ENCODE results near the gene CACHD1. TPM values are rescaled to one million over a fixed set of nuclear protein-coding genes. Genes with fewer than 3 reads are reported as not detected.

Gene CACHD1
- total RNA-seq, 1 experiment from 2014 or later: under 0.01 TPM

DNA sequence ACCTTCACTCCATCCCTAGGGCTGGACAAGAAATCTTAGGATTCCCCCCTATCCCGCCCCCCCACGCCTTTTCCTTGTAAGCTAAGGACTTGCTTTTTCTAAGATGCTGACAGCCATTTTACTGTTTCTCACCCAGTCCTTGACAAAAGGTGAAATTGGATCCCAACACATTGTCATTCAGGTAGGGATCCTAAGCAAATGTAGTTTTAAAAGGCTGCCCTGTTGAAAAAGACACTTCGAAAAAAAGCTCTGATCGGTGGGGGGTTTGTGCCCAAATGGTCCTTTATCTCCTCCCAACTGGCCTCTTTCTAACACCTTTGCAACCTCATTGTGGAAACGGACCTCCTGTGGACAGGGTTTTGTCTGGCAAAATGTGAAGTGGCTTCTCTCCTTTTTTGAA, 2.9 kb downstream of the CACHD1 start:
- no peak for DNase-seq (ENCODE audit: low read depth)

DNA sequence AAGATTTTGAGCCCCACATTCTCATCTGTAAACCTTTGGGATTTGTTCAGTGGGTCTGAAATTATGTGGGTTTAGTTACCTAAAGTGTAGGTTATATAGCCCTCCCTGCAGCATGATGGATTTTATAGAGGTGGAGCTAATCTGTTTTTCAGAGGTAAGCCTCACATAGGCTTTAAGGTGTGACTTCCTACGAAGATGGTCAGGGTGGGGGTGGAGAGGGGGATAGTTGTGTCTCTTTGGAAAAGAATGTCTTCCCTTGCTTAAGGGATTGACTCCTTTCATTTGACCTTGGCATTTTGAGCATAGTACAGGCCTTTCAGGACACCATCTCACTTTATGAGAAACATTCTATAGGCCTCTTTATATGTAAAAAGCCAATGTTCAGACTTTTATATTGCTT, 3.4 kb downstream of the CACHD1 start:
- no peak for DNase-seq (ENCODE audit: low read depth)

DNA sequence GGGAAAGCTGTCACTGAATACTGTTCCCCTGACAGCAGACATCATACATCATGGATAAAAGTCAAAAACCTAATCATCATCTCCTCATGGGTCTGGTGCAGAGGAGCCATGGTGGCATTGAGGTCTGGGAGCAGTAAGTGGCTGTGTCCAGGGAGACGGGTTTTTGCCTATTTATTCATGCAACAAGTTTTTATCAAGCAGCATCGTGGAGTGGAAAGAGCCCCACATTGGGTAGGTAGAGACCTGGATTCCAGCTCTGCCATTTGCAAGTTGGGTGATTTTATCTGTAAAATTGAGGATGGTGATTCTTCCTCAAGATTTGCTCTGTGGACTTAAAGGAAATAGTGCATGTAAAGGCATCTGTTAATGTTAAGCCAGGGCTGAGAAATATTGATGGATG, 4.2 kb downstream of the CACHD1 start:
- DNase-seq (ENCODE audit: low read depth): no peak

DNA sequence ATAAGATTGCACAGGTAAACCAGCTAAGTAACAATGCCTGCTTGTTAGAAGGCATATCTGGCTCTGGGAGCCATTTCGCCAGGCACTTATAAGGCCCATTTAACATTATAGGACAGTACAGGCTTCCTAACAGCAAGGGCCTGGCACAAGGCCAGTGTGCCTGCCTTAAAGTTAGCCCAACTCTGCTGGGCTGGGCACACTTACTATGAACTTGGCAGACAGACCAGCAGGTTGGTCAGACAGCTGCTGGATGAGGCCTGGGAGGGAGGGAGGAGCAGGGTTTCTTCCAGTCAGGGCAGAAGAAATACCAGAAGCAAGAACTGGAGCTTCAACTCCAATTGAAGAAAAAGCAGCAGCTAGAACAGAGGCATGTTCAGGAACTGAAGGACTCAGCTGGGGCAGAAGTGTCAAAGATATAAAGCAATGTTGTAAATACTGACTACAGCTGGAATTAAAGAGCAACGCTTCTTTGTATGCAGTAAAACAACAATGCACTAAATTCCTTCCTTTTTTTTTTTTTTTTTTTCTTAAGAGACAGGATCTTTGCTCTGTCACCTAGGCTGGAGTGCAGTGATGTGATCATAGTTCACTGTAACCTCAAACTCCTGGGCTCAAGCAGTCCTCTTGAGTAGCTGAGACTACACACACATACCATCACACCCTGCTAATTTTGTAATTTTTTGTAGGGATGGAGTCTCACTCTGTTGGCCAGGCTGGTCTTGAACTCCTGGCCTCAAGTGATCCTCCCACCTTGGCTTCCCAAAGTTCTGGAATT, 4.9 kb downstream of the CACHD1 start:
- DNase-seq (ENCODE audit: low read depth): peak; percentile 10

DNA sequence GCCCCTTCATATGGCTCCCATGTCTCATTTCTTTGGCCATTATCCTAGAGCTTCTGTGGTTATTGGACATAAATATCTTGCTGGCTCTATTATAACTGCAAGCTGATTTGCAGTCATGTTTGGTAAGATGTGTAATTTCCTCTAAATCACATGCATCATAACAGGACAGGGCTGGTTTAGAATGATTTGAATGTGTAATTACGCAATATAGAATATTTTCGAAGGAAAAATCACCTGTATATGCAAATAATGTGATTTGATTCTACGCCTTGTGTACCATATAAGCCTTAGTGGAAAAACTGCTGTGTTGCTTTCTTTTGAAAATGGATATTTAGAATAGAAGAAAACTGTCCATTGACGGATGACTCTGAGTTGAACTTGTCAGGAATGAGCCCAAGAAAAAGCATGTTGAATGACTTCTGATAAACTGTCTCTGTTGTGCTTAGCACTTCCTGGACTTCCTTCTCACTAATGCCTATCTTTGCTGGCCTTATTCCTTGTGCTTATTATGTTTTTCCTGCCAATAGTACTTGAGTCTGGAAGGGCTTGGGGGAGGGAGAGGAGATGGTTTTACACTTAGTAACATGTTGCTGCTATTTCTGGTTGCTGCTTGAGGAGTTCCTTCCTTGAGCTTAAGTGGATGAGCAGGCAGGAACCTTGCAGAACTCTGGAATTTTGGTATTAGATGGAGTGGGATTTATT, 6.5 kb downstream of the CACHD1 start:
- no peak for DNase-seq (ENCODE audit: low read depth)

DNA sequence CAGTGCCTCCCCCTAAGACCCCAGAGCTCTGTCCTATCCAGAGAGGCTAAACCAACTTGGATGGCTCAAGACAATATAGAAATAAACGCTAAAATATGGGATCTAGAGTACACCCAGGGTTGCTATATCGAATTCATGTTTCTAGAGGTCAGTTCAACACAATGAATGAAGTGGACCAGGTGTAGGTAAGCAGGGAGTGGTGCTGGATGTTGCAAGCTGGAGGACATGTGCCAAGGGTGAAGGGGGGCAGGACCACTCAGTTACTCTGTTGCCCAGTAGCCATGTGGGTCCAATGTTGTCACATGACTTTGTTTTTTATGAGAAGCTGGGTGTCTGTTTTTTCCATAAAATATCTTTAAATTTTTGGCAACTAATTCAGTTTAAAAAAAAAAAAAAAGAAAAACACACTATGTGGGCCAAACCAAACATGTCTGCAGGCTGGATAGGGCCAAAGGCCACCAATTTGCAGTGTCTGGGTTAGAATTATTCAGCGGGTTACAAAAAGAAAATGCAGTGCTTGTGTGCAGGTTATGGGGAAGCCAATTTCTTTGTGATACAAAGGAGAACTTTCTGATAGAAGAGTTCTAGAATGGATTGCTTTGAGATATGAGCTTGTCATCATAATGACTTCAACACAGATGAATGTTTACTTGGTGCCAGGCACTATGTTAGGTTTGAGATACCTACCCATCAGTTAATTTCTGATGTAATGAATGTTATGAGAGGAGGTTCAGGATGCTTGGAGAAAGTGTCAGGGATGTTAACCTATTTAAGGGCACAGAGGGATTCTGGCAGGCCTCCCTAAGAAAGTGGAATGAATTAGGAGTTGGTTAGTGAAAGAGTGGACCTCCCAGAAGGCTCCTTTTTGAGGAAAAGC, 8.9 kb downstream of the CACHD1 start:
- DNase-seq (ENCODE audit: low read depth): no peak

DNA sequence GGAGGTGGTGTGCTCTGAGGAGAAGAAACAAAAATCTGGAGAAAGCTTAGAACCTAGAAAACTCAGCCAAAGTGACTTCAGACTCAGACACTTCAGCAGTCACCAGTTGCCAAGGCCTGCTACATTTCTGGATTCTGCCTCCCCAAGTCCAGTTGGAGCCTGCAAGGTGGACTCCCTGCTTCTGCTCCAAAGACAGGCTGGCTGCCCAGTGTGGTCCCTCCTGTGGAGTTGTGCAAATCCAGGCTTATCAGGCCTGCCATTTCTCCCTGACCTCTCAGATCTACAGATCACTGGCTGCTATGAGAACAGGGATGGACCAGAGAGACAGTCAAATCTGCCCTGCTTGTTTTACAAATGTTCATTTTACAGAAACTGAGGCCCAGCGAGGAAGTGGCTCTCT, 9.9 kb downstream of the CACHD1 start:
- no peak for DNase-seq (ENCODE audit: low read depth)

DNA sequence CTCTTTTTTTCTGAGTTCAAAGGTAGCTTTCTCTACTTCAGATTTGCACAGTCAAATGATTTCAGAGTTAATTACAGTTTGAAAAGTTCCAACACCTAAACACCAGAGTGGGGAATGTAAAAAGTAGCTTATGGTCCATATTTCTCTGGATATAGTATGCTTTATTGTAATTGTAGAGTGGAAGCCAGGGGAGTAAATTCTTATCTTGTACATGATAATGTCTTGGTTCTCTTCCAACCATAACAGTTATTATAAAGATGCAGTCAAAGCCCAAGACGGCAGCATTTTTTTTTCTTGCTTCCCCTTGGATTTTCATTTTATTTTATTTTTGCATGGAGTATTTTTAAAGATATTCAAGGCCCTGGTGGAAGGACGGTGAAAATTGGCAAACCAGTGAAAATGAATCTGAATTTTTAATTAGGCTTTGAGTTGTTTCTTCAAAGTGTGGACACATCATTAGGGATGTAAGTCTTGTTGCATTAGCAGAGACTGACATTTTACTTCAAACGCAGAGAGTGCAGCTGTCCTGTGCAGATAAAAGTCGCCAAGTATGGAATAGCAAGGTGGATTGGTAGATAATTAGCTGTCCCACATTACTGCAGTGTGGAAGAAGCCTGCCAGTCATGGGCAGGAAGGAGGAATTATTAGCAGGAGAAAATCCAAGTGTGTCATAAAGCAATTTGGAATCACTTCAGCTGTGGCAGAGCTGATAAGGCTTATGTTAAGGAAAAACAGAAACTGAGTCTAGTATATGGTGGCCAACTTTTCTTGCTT, 11.3 kb downstream of the CACHD1 start:
- DNase-seq (ENCODE audit: low read depth): no peak

DNA sequence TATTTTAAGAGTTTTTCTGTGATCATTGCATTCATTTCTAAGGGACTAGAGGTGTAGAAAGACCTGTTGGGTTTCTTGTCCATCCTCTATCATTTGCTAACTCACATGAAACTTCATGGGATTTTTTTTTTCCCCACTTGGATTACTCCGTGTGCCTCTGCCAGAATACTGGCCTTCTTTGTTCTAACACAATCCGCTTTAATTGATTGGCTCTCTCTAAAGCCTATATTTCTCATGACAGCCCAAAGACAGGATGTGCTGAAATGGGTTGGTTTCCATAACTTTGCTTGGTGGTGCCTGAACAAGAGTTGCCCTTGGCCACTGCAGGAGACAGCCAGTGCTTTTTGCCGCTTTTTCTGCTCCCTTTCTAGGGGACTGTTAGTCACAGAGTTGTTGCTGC, 12.2 kb downstream of the CACHD1 start:
- DNase-seq (ENCODE audit: low read depth): no peak

DNA sequence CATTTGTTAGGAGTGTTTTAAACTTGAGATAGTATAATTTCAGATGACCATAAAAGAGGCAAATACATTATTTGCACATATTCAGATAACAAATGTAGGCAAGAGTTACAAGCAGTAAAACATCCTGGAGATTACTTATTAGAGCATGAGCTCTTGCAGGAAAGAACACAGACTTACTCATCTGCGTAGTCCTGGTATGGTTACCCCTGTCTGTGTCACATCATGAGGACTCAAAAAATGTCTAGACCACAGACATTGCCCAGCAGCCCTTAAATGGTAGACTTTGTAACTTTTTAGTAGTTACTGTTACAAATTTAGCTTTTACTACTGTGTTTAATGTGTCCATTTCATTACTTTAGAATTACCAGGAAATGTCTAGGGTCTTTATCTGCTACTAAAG, 12.8 kb downstream of the CACHD1 start:
- no peak for DNase-seq (ENCODE audit: low read depth)

DNA sequence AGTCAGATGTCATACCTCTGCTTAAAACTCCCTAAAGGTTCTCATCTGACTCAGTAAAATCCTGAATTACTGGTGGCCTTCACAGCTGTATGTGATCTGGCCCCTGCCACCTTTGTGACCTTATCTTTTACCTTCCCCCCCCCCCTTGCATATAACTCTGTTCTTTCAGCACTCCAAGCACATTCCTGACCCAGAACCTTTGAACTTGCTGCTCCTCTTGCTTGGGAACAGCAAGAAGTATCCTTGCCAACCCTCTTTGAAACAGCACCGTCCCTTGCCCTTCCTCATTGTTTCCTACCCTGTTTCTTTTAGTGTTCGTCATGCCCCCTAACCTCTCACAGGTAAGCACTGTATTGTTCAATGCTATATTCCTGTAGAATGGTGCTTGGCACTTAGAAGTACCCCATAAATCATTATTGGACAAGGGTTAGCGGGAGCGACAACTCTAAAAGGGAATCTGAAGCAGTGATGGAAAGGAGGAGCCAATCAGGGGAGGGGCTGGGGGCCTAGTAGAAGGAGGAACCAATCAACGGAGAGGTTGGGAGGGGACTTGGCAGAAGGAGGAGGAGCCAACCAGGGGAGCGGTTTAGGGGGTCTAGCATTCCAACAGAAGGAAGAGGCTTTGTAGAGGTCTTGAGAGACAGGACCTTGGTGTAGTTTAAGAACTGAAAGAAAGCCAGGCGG, 13.9 kb downstream of the CACHD1 start:
- DNase-seq (ENCODE audit: low read depth): no peak

DNA sequence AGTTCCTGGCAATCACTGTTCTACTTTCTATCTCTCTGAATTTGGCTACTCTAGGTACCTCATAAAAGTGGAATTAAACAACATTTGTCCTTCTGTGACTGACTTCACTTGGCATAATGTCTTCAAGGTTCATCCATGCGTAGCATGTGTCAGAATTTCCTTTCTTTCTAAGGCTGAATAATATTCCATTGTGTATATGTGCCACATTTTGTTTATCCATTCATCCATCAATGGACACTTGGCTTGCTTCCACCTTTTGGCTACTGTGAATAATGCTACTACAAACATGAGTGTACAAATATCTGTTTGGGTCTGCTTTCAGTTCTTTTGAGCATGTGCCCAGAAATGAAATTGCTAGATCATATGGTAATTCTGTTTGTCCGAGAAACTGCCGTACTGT, 14.7 kb downstream of the CACHD1 start:
- no peak for DNase-seq (ENCODE audit: low read depth)

DNA sequence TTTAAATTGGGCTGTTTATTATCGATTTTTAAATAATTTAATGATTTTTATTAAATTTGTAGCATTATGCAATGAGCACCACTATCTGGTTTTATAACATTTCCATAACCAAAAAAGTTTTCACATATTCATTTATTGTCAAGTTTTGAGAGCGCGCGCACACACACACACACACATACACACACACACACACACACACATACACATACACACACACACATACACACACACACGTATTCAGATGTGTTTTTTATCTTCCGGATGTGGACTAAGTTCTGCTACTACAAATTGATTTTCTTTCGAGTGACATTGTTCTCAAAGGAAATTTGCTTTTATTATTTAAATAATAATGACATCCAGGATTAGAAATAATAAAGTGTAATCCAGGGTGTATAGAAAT, 16.3 kb downstream of the CACHD1 start:
- no peak for DNase-seq (ENCODE audit: low read depth)

DNA sequence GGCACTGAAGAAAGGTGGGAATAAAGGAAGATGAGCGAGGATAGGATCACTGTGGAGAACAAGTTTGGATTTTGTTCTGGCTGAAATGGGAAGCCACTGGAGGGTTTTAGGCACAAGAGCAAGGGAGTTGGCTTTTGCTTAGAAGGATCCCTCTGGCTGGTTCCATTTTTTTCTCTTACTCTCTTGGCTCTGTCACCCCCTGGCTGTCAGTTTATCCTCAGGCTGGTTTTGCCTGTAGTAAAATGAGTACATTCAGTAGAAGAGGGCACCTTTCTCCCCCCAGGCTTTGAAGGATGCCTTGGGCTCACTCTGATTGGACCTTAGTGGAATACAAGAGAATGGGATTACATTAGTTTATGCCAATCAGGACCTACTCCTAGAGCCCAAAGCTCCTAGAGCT, 17.1 kb downstream of the CACHD1 start:
- DNase-seq (ENCODE audit: low read depth): no peak

DNA sequence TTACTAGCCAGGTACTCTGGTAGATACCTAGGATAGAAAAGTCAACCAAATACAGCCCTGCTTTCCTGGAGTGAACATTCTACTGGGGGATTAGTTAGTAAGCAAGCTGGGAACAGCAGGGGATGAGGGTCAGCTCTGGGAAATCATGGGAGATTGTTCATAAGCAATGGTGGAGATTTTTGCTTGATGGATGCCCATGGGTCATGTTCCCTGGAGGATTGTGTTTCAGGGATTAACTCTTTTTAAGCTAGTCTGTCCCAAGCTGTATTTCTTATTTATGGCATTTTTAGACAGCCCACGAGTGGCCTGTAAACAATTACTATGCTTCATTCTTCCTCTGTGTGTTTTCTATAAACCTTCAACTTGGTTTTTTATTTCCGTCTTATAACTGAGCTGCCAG, 18.9 kb downstream of the CACHD1 start:
- DNase-seq (ENCODE audit: low read depth): no peak

DNA sequence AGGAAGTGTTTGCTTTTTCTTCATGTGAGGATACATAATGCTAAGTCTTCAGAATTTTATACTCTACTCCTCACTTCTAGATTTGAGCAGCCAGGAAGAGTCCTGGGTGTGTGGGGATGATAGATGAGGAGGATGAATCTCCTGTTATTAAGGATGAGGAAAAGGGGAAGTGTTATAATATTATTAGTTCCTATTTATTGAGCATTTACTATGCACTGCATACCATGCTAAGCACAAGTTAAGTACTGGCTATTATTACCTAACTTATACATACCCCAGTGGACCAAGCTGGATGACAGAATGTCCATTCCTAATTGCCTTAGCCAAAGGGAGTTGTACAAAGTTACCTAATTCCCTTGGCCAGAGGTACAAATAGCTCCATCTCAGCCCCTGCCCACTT, 19.8 kb downstream of the CACHD1 start:
- DNase-seq (ENCODE audit: low read depth): no peak

DNA sequence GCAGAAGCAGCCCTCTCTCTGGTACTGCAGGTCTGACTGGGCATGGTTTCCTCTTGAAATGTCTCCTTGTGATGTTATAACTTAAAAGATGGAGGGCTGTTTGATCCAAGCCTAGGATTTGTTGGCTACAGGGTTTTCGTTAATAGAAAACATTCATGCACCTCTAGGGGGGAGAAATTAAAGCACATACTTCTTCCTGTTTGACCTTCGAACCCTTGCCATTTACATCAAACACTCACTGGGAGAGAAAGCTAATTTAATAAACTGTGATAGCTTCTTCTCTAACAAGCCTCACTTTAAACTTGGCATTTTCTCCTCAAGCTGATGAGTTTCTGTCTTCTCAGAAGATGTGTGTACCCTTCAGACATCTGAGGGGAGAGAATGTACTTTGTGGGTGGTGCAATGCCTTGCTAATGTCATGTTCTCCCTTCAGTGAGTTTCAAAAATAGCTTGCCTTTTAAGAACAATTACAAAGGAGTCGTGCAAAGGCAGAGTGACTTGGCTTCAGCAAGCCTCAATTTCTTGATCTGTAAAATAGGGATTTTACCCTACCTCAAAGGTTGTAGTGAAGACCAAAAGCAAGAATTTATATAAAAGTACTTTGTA, 20.4 kb downstream of the CACHD1 start:
- no peak for DNase-seq (ENCODE audit: low read depth)

DNA sequence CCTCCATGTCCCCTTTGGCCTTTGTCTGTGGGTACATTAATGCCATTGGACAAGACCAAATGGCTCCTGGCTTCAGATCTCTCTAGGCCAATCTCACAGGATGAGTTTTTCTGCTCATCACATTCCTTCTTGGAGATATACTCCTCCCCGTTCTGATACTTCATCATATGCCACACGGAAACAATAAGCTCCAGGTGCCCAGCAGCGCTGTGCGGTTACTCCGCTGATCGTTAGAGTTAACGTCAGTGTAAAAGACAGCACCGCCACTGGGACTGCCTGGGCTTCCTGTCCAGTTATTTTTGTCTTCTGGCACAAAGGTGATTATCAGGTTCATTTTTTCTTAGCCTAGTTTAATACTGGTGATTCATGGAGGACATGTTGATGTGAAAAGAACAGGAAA, 22.5 kb downstream of the CACHD1 start:
- DNase-seq (ENCODE audit: low read depth): no peak

DNA sequence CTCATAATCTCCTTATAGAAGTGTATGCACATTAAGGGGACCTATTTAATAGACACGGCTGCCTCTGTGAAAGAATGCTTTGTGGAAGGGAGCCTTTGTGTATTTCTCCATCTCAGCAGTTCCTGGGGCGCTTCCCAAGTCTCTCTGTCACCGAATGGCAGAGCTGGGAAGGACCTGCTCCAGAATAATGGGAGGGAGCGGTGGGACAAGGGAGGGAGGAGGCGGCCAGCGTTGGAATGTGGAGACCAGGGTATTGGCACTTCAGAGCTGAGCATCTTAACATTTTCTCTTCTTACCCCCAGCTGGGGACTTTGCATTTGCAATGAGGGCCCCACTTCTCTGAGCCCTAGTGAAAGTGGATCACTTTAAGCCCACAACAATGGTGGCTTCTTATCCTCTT, 23.9 kb downstream of the CACHD1 start:
- DNase-seq (ENCODE audit: low read depth): no peak

DNA sequence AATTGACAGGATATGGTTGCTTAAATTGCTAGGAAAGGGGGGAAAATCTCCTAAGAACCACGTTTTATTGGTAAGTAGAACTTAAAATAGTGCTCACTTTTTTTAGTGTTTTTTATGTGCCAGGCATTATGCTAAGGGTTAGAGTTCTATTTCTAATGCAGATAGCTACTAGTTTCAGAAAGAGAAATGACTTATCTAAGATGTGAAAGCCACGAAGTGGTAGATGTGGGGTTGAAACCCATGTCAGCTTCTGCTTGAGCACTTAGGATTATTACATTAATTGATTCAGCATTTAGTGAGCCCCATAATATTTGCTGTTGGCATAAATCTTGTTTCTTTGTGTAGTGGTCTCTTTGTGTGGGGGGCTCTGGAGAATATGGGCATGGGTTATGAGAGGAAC, 24.7 kb downstream of the CACHD1 start:
- no peak for DNase-seq (ENCODE audit: low read depth)

DNA sequence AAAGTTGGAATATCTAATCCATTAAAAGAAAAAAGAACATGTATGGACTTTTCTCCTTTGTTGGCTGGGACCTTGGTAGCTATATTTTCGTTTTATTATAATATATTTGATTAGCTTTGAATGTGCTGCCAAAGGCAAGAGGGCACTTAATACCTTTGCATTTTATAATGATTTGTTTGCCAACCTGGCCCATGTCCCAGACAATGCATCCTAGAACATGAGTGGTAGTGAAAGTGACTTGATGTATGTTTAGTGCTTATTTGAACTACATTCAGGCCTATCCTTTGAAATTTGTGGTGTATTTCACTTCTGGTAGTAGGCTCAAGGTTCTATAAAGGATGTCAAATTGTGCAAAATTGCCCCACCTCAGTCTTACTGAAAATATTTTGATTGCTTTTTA, 25.9 kb downstream of the CACHD1 start:
- DNase-seq (ENCODE audit: low read depth): no peak
